GM18868 (cell line): ENCODE results near the gene PLIN5.
"Not testable (repeated sequence)": the region's sequence is repeated elsewhere in the genome, so short reads cannot be mapped to it uniquely, and the experiment has no call there.

ENCODE experiments used
- ATAC-seq: cut with Tn5 transposase; IDR thresholded peaks from one replicate; pipeline ENCODE4 v1.9.1; 2021; ENCODE audit warnings: mild to moderate bottlenecking, moderate library complexity; ENCODE audit not compliant: unreplicated experiment

The PLIN5 gene

GRCh38 chr19:4543842-4544647, 9.0 kb upstream of the PLIN5 start:
- ATAC-seq, result no peak

GRCh38 chr19:4542896-4543841, 8.1 kb upstream of the PLIN5 start:
- ATAC-seq, result no peak

GRCh38 chr19:4541806-4542145, 6.8 kb upstream of the PLIN5 start:
- ATAC-seq, result not testable (repeated sequence)

GRCh38 chr19:4541114-4541805, 6.2 kb upstream of the PLIN5 start:
- ATAC-seq, result no peak

- no peak for ATAC-seq
These were observed 4.9 kb upstream of the PLIN5 start, which contains the start of gene LRG1 for GRCh38 chr19:4539693-4540581. Gene LRG1, minus strand, starts transcription at chr19:4540036. Its CDS starts 23 bp downstream, at chr19:4540013.

- ATAC-seq, result no peak
These were observed 4.2 kb upstream of the PLIN5 start for GRCh38 chr19:4539169-4539692.

GRCh38 chr19:4538601-4538954, 3.6 kb upstream of the PLIN5 start:
- no peak for ATAC-seq

GRCh38 chr19:4537953-4538600, 3.1 kb upstream of the PLIN5 start:
- ATAC-seq, result no peak

- ATAC-seq, result no peak
These were observed 1.8 kb upstream of the PLIN5 start for GRCh38 chr19:4536798-4537197.

- no peak for ATAC-seq
These were observed 1.1 kb downstream of the PLIN5 start for GRCh38 chr19:4533835-4534424.

- no peak for ATAC-seq
These were observed 1.7 kb downstream of the PLIN5 start for GRCh38 chr19:4533334-4533733.

- ATAC-seq, result no peak
These were observed 3.4 kb downstream of the PLIN5 start for GRCh38 chr19:4531562-4532165.

- ATAC-seq, result no peak
These were observed 5.0 kb downstream of the PLIN5 start for GRCh38 chr19:4529924-4530522.

GRCh38 chr19:4528843-4529242, 6.2 kb downstream of the PLIN5 start:
- ATAC-seq, result no peak

- not testable (repeated sequence) for ATAC-seq
These were observed 7.6 kb downstream of the PLIN5 start for GRCh38 chr19:4527377-4527776.

- no peak for ATAC-seq
These were observed 9.4 kb downstream of the PLIN5 start for GRCh38 chr19:4525563-4526002.

GRCh38 chr19:4524808-4525562, 10.0 kb downstream of the PLIN5 start:
- ATAC-seq, result no peak
